Gastroesophageal sphincter (tissue), 4 donors: Measurements from ENCODE around the gene KATNIP. TPM values are rescaled to one million over a fixed set of nuclear protein-coding genes. Genes with fewer than 3 reads are reported as not detected.

Experiments used
- ATAC-seq: fragments of 150-250 bp; one replicate; pipeline ENCODE4 v1.9.1; 2016; ENCODE audit warnings: mild to moderate bottlenecking, moderate library complexity
- H3K27ac ChIP-seq, 4 donors: fragments of 200-600 bp; sonication (generic) in 3 of 4; 1 replicate in 3 of 4; 2 replicates in 1 of 4; pipeline ENCODE4 v1.5.1; 2016 to 2019
- H3K27me3 ChIP-seq: fragments of 200-600 bp; sonication (generic); one replicate; pipeline ENCODE4 v1.5.1; 2019
- H3K36me3 ChIP-seq, 2 donors: fragments of 200-600 bp; sonication (generic); one replicate each; pipeline ENCODE4 v1.5.1; 2019; ENCODE audit warnings: control low read depth in 1 of 2
- H3K4me1 ChIP-seq, 3 donors: fragments of 200-600 bp; sonication (generic); 1 replicate in 2 of 3; 2 replicates in 1 of 3; pipeline ENCODE4 v1.5.1; 2016 to 2019; ENCODE audit warnings: control low read depth in 2 of 3
- H3K4me3 ChIP-seq, 2 donors: fragments of 200-600 bp; sonication (generic); one replicate each; pipeline ENCODE4 v1.5.1; 2019; ENCODE audit warnings: mild to moderate bottlenecking in 1 of 2, moderate library complexity in 1 of 2
- H3K9me3 ChIP-seq, 3 donors: fragments of 200-600 bp; sonication (generic); one replicate each; pipeline ENCODE4 v1.5.1; 2017 to 2019; ENCODE audit warnings: control low read depth in 2 of 3
- CTCF ChIP-seq, 4 experiments: fragments of 200-600 bp in 2 of 4; fragments of 450-650 bp in 2 of 4; sonication (generic) in 1 of 4; IDR thresholded peaks; one replicate each; pipeline ENCODE4 v1.5.1; 2017 to 2019; ENCODE audit warnings: antibody characterized with exemption in 4 of 4, mild to moderate bottlenecking in 2 of 4, moderate library complexity in 2 of 4
- EP300 ChIP-seq: sonication (generic); formaldehyde crosslinking; IDR thresholded peaks from one replicate; pipeline ENCODE4 v1.6.1; 2017; ENCODE audit warnings: antibody characterized with exemption, mild to moderate bottlenecking
- POLR2A ChIP-seq, 2 donors: fragments of 450-650 bp; IDR thresholded peaks; one replicate each; pipeline ENCODE4 v1.6.1; 2017; ENCODE audit warnings: antibody characterized with exemption in 2 of 2, mild to moderate bottlenecking in 2 of 2, moderate library complexity in 1 of 2
- POLR2AphosphoS5 ChIP-seq: sonication (generic); formaldehyde crosslinking; IDR thresholded peaks from one replicate; pipeline ENCODE4 v1.6.1; 2017; ENCODE audit warnings: antibody characterized with exemption
- WGBS, 2 donors: methylation state at CpG; one replicate each; pipeline ENCODE4 v1.1.5; 2018; ENCODE audit warnings: low coverage in 1 of 2; 5-methylcytosine and 5-hydroxymethylcytosine counted together
- total RNA-seq, 4 donors: library from RNA; depleted of rRNA; stranded (reverse); fragments of >200 nt; gene quantifications; one replicate each; pipeline ENCODE4 v1.1.0, GENCODE V29; 2016

Gene KATNIP
- total RNA-seq, 4 donors from 2014 or later: 8.1 to 20.3 (median 18.3) TPM

GRCh38 chr16:27582883-27583282 is 32.9 kb downstream of the KATNIP start:
- no peak for ATAC-seq
- no peaks in the 10 kb centered on the region for H3K9me3 ChIP-seq
- H3K4me3 ChIP-seq: no peak overlapping the region
- H3K27ac ChIP-seq: no peak overlapping the region
- H3K4me1 ChIP-seq: peaks cover 0 to 18% (median 7%) of the 10 kb centered on the region in 3 donors
- no peak for TF ChIP-seq POLR2A (IDR thresholded peaks at IDR 0.05)
- TF ChIP-seq POLR2AphosphoS5: no peak
- TF ChIP-seq CTCF (IDR thresholded peaks at IDR 0.05): no peak
- TF ChIP-seq EP300: no peak
- H3K36me3 ChIP-seq: peaks cover 0 to 16% of the 10 kb centered on the region in 2 donors
- WGBS, 2 donors: 67 to 75% methylated on average over 1 to 2 of the region's 2 CpGs
- no peaks in the 10 kb centered on the region for H3K27me3 ChIP-seq

- Histone ChIP-seq H3K9me3 (no peaks in the 10 kb centered on the region), H3K27me3 (no peaks in the 10 kb centered on the region), H3K4me3 (no peak overlapping the region), H3K36me3 (peaks cover 0 to 16% of the 10 kb centered on the region in 2 donors), H3K4me1 (peaks cover 0 to 11% (median 4%) of the 10 kb centered on the region in 3 donors), H3K27ac (no peak overlapping the region)
- no peak for ATAC-seq
- TF ChIP-seq CTCF (IDR thresholded peaks at IDR 0.05): no peak
- TF ChIP-seq EP300: no peak
- TF ChIP-seq POLR2AphosphoS5: no peak
- TF ChIP-seq POLR2A (IDR thresholded peaks at IDR 0.05): no peak
- 86% methylated on average over 1 of the region's 1 CpG; no CpG with 5 or more reads in 1 of the 2 donors for WGBS, 2 donors
These were observed 33.7 kb downstream of the KATNIP start for GRCh38 chr16:27583634-27584033.

GRCh38 chr16:27585200-27585599 is 35.3 kb downstream of the KATNIP start:
- Histone ChIP-seq H3K27ac (no peak overlapping the region), H3K27me3 (no peaks in the 10 kb centered on the region), H3K4me1 (no peaks in the 10 kb centered on the region), H3K36me3 (peaks cover 0 to 25% of the 10 kb centered on the region in 2 donors), H3K4me3 (no peak overlapping the region), H3K9me3 (peaks cover 0 to 9% (median 0%) of the 10 kb centered on the region in 3 donors)
- no peak for TF ChIP-seq POLR2A (IDR thresholded peaks at IDR 0.05)
- no peak for TF ChIP-seq POLR2AphosphoS5
- TF ChIP-seq EP300: no peak
- TF ChIP-seq CTCF (IDR thresholded peaks at IDR 0.05): no peak
- 95% methylated on average over 4 to 5 of the region's 5 CpGs for WGBS, 2 donors
- no peak for ATAC-seq

- Histone ChIP-seq H3K27me3 (no peaks in the 10 kb centered on the region), H3K27ac (no peak overlapping the region), H3K4me1 (no peaks in the 10 kb centered on the region), H3K36me3 (peaks cover 0 to 25% of the 10 kb centered on the region in 2 donors), H3K9me3 (peaks cover 0 to 9% (median 0%) of the 10 kb centered on the region in 3 donors), H3K4me3 (no peak overlapping the region)
- no peak for TF ChIP-seq POLR2A (IDR thresholded peaks at IDR 0.05)
- no peak for TF ChIP-seq POLR2AphosphoS5
- no peak for TF ChIP-seq CTCF (IDR thresholded peaks at IDR 0.05)
- no peak for TF ChIP-seq EP300
- no peak for ATAC-seq
- 86 to 87% methylated on average over 3 to 8 of the region's 8 CpGs for whole genome bisulfite sequencing, 2 donors
These were observed 36.8 kb downstream of the KATNIP start for GRCh38 chr16:27586711-27587110.

- H3K27me3 ChIP-seq: no peaks in the 10 kb centered on the region
- peaks cover 0 to 21% of the 10 kb centered on the region in 2 donors for H3K36me3 ChIP-seq
- ATAC-seq: no peak
- 97 to 100% methylated on average over 3 of the region's 3 CpGs for WGBS, 2 donors
- TF ChIP-seq EP300 (no peak), POLR2A (IDR thresholded peaks at IDR 0.05) (no peak), CTCF (IDR thresholded peaks at IDR 0.05) (no peak), POLR2AphosphoS5 (no peak)
- no peak overlapping the region for H3K27ac ChIP-seq
- H3K4me1 ChIP-seq: no peaks in the 10 kb centered on the region
- H3K9me3 ChIP-seq: peaks cover 0 to 9% (median 0%) of the 10 kb centered on the region in 3 donors
- no peak overlapping the region for H3K4me3 ChIP-seq
These were observed 38.1 kb downstream of the KATNIP start for GRCh38 chr16:27588057-27588456.
